ENCODE measurements around the gene CYP27C1.

The CYP27C1 gene

GRCh38 chr2:127138281-127138680 lies 81.8 kb downstream of the CYP27C1 start:
- Histone ChIP-seq H3K36me3 (ENCODE audit: insufficient read depth, low read length) (no peaks in the 10 kb centered on the region), H3K4me1 (ENCODE audit: insufficient read depth, low read length, poor library complexity, severe bottlenecking) (peaks cover 6% of the 10 kb centered on the region), H3K9me2 (replicated peaks; ENCODE audit: low read depth, low read length) (no peaks in the 10 kb centered on the region), H3K27me3 (ENCODE audit: insufficient read depth, low read length, poor library complexity, severe bottlenecking) (no peaks in the 10 kb centered on the region), H2AFZ (ENCODE audit: low read length) (no peak overlapping the region), H3K4me3 (ENCODE audit: low read length, poor library complexity, severe bottlenecking) (no peak overlapping the region), H3K79me2 (ENCODE audit: insufficient read depth, low read length) (no peaks in the 10 kb centered on the region), H3K4me2 (ENCODE audit: low read depth, low read length, poor library complexity, severe bottlenecking) (no peak overlapping the region), H3K9ac (ENCODE audit: low read depth, low read length, poor library complexity, severe bottlenecking) (no peak overlapping the region), H4K20me1 (ENCODE audit: insufficient read depth, low read length, poor library complexity, severe bottlenecking) (no peaks in the 10 kb centered on the region), H3F3A (ENCODE audit: low read depth) (peaks cover 3% of the 10 kb centered on the region; the same call in 1 of the 2 replicates), H3K9me3 (ENCODE audit: insufficient read depth, low read depth, low read length) (no peaks in the 10 kb centered on the region)
- no peak for TF ChIP-seq CTCF (conservative IDR thresholded peaks at IDR 0.05; ENCODE audit: low read length)

- H3K9ac ChIP-seq (ENCODE audit: low read depth, low read length, poor library complexity, severe bottlenecking) = no peak overlapping the region
- H3K9me2 ChIP-seq (replicated peaks; ENCODE audit: low read depth, low read length) = no peaks in the 10 kb centered on the region
- H4K20me1 ChIP-seq (ENCODE audit: insufficient read depth, low read length, poor library complexity, severe bottlenecking) = no peaks in the 10 kb centered on the region
- H3K4me3 ChIP-seq (ENCODE audit: low read length, poor library complexity, severe bottlenecking) = no peak overlapping the region
- H3K4me1 ChIP-seq (ENCODE audit: insufficient read depth, low read length, poor library complexity, severe bottlenecking) = peaks cover 6% of the 10 kb centered on the region
- peaks cover 3% of the 10 kb centered on the region; the same call in 1 of the 2 replicates for H3F3A ChIP-seq (ENCODE audit: low read depth)
- H3K27me3 ChIP-seq (ENCODE audit: insufficient read depth, low read length, poor library complexity, severe bottlenecking) = no peaks in the 10 kb centered on the region
- no peaks in the 10 kb centered on the region for H3K36me3 ChIP-seq (ENCODE audit: insufficient read depth, low read length)
- no peak overlapping the region for H3K4me2 ChIP-seq (ENCODE audit: low read depth, low read length, poor library complexity, severe bottlenecking)
- TF ChIP-seq CTCF (conservative IDR thresholded peaks at IDR 0.05; ENCODE audit: low read length) (no peak), EZH2phosphoT487 (IDR thresholded peaks at IDR 0.05; ENCODE audit: borderline replicate concordance) (no peak)
- H2AFZ ChIP-seq (ENCODE audit: low read length) = no peak overlapping the region
- H3K9me3 ChIP-seq (ENCODE audit: insufficient read depth, low read depth, low read length) = no peaks in the 10 kb centered on the region
- no peaks in the 10 kb centered on the region for H3K79me2 ChIP-seq (ENCODE audit: insufficient read depth, low read length)
These were observed 82.4 kb downstream of the CYP27C1 start for GRCh38 chr2:127137741-127138140.

GRCh38 chr2:127137225-127137624 lies 82.9 kb downstream of the CYP27C1 start:
- Histone ChIP-seq H3K9me2 (replicated peaks; ENCODE audit: low read depth, low read length) (no peaks in the 10 kb centered on the region), H4K20me1 (ENCODE audit: insufficient read depth, low read length, poor library complexity, severe bottlenecking) (no peaks in the 10 kb centered on the region), H3K79me2 (ENCODE audit: insufficient read depth, low read length) (no peaks in the 10 kb centered on the region), H3K36me3 (ENCODE audit: insufficient read depth, low read length) (no peaks in the 10 kb centered on the region), H3F3A (ENCODE audit: low read depth) (peaks cover 3% of the 10 kb centered on the region; the same call in 1 of the 2 replicates), H3K4me2 (ENCODE audit: low read depth, low read length, poor library complexity, severe bottlenecking) (no peak overlapping the region), H3K4me1 (ENCODE audit: insufficient read depth, low read length, poor library complexity, severe bottlenecking) (peaks cover 6% of the 10 kb centered on the region), H3K4me3 (ENCODE audit: low read length, poor library complexity, severe bottlenecking) (no peak overlapping the region), H2AFZ (ENCODE audit: low read length) (no peak overlapping the region), H3K27me3 (ENCODE audit: insufficient read depth, low read length, poor library complexity, severe bottlenecking) (no peaks in the 10 kb centered on the region), H3K9ac (ENCODE audit: low read depth, low read length, poor library complexity, severe bottlenecking) (no peak overlapping the region), H3K9me3 (ENCODE audit: insufficient read depth, low read depth, low read length) (no peaks in the 10 kb centered on the region)
- no peak for TF ChIP-seq EZH2phosphoT487 (IDR thresholded peaks at IDR 0.05; ENCODE audit: borderline replicate concordance)
- TF ChIP-seq CTCF (conservative IDR thresholded peaks at IDR 0.05; ENCODE audit: low read length) = no peak
